H54 (cell line): ENCODE data around the gene SENP7.
"Not testable (repeated sequence)": the region's sequence is repeated elsewhere in the genome, so short reads cannot be mapped to it uniquely, and the experiment has no call there.

Source experiments
- DNase-seq: peaks from one replicate; pipeline ENCODE4 v3.0.0; 2011; ENCODE audit warnings: low spot score, mixed read lengths; ENCODE audit not compliant: insufficient read length
- FAIRE-seq: peaks from 3 replicates; lab custom pipeline; 2011; peaks lifted over from hg19 to GRCh38; lab: Jason Lieb, UNC
- POLR2A ChIP-seq: IDR thresholded peaks from 2 replicates; pipeline ENCODE4 v1.6.1; 2011; ENCODE audit warnings: low read depth, mild to moderate bottlenecking, low read length

SENP7 gene

DNA sequence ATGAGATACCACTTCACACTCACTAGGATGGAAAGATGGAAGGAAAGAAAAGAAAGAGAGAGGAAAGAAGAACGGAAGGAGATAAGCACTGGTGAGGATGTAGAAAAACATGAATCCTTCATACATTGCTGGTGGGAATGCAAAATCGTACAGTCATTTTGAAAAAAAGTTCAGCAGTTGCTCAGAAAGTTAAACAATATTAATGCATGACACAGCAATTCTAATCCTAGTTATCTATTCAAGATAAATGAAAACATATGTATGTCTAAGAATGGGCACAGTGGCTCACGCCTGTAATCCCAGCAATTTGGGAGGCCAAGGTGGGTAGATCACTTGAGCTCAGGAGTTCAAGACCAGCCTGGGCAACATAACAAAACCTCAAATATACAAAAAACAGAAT, 59.1 kb downstream of the SENP7 start:
- no peak for FAIRE-seq

DNA sequence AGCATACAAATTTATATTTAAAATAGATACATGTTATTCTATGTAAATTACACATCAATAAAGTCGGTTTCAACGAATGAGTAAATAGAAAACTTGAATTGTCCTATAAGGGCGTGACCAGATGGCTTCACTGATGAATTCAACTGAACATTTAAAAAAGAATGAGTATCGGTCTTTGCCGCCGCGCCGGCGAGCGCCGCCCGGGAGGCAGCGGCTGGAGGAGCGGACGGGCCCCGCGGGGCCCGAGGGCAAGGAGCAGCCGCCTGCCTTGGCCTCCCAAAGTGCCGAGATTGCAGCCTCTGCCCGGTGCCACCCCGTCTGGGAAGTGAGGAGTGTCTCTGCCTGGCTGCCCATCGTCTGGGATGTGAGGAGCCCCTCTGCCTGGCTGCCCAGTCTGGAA, 74.4 kb downstream of the SENP7 start:
- DNase-seq, FAIRE-seq: not testable (repeated sequence)

More for the DNA sequence above, 59.1 kb downstream of the SENP7 start:
- no peak for TF ChIP-seq POLR2A
- DNase-seq, result no peak

DNA sequence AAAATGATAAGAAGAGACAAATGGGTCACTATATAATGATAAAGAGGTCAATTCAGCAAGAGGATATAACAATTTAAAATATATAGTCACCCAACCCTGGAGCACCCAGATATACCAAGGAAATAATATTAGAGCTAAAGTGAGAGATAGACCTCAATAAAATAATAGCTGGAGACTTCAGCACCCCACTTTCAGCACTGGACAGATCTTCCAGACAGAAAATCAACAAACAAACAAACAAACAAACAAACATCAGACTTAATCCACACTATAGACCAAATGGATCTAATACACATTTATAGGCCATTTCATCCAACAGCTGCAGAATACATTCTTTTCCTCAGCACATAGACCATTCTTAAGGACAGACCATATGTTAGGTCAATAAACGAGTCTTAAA, 79.4 kb downstream of the SENP7 start:
- no peak for DNase-seq
- FAIRE-seq, result no peak
- no peak for TF ChIP-seq POLR2A

DNA sequence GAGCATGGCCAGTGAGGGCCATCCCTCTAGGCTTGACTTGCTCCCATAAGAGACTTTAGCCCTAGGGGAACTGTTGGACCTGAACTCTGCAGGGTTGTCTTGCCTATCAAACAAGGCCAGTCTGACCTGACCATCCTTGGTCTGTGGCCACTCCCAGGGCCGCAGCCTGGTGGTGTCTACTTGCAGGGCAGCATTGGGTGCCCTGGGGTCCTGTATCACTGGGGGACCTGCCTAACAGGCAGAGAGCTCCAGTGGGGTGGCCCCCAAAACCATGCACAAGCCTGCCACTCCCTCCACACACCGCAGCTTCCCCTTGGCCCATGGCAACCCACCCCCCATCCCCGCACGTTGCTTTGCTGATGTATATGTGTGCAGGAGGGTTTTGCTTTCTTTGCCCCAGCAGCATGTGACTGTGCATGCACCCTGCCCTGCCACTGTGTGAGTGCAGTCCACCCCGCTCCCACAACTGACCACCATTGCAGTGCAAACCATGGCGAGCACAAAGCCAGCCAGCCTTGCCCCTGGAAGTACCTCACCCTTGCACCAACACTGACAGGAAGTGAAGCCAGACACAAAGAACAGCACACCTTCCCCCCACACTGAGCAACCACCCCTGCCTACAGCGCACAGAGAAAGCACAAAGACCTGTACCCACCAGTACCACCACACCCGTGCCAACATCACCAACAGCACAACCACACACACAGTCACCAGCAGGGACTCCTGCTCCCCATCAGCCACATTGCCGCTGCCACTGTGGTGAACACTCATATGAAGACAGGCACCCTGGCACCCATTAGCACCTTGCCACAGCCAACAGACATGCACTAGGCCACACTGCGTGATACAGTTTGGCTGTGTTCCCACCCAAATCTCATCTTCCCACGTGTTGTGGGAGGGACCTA, 88.8 kb downstream of the SENP7 start:
- DNase-seq (no peak), FAIRE-seq (no peak)
- TF ChIP-seq POLR2A, result no peak

DNA sequence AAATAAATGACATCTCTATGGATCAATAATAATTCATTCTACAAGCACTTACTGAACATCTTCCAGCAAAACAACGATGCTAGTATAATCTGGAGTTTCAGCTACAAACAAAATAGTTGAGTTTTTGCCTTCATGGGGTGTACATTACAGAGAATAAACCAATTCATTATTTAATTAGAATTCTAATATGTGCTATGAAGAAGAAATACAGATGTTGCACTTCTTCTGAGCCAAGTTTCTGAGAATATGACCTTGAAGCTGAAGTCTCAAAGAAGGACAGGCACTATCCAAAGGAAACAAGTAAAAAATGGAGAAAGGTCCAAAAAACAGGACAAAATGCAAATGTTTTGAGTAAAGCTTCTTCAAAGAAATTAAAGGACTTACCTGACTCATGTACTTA, 94.2 kb downstream of the SENP7 start:
- DNase-seq (no peak), FAIRE-seq (no peak)
- no peak for TF ChIP-seq POLR2A

DNA sequence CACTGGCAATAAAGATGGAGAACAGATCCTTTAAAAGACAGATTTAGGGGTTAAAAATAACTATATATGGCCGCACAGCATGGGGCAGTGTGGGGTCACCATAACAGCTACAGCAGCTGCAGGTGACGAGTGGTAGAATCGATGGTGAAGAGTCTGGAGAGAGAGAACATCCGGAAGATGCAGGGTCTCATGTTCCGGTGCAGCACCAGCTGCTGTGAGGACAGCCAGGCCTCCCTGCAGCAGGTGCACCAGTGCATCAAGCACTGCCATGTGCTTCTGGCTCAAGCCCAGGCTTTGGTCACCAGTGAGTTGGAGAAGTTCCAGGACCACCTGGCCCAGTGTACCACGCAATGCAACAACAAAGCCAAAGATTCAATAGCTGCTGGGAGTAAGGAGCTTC, 98.9 kb downstream of the SENP7 start:
- FAIRE-seq (no peak), DNase-seq (no peak)
- TF ChIP-seq POLR2A, result no peak

DNA sequence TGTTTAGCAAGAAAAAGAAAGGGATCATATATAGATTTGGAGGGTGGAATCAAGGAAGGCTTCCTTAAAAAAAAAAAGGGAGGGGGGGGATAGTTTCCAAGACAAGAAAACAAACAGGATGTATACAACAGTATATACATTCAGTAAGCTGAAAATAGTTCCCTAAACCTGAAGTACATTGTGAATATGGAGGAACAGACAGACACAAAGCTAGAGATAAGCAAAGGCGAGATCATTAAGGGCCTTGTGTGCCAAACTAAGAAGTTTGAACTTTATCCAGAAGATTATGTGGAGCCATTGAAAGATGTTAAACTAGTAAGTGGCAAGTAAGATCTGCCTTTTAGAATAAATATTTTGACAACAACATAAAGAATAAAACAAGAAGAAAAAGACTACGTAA, 99.4 kb downstream of the SENP7 start:
- DNase-seq (no peak), FAIRE-seq (no peak)
- TF ChIP-seq POLR2A, result no peak

DNA sequence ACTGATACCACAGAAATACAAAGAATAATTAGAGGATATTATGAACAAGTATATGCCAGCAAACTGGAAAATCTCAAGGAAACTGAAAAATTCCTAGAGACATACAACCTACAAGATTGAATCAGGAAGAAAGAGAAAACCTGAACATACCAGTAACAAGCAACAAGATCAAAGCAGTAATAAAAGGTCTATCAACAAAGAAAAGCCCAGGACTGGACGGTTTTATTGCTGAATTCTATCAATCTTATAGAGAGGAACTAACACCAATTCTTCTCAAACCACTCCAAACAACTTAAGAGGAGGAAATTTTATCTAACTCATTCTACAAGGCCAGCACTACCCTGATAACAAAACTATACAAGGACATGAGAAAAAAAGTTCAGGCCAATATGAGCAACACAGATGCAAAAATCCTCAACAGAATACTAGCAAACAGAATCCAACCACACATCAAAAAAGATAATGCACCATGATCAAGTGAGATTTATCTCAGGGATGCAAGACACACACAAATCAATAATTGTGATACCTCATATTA, 121.5 kb downstream of the SENP7 start:
- DNase-seq (no peak), FAIRE-seq (no peak)
- TF ChIP-seq POLR2A, result no peak

DNA sequence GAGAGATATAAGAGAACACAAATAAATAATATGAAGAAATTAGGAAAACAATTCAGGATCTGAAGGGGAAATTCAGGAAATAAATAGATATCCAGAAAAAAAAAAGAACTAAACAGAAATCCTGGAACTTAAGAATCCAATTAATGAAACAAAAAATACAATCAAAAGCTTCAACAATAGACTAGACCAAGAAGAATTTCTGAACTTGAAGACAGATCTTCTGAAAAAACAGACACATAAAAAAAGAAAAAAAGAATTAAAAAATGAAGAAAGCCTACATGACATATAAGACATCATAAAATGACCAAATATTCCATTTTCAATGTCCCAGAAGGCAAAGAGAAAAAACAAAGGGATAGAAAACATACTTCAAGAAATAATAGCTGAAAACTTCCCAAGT, 124.3 kb downstream of the SENP7 start:
- no peak for FAIRE-seq
- no peak for TF ChIP-seq POLR2A
- no peak for DNase-seq

DNA sequence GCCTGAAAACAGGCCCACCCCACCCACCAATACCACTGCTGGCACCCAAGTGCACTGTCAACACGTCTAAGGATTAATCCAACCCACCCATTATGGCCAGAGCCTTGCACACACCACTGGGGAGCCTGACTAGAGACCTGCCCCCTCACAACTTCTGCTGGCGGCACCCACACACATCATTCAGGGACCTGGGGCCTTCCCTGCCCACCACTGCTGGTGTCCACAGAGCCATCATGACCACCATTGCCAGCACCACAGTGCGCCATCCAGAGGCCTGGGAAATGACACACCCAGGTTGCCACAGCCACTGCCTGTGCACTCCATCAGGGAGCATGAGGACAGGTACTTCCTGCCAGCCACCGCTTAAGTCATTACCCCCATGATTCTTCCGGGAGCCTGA, 125.7 kb downstream of the SENP7 start:
- FAIRE-seq (no peak), DNase-seq (no peak)
- TF ChIP-seq POLR2A, result no peak

DNA sequence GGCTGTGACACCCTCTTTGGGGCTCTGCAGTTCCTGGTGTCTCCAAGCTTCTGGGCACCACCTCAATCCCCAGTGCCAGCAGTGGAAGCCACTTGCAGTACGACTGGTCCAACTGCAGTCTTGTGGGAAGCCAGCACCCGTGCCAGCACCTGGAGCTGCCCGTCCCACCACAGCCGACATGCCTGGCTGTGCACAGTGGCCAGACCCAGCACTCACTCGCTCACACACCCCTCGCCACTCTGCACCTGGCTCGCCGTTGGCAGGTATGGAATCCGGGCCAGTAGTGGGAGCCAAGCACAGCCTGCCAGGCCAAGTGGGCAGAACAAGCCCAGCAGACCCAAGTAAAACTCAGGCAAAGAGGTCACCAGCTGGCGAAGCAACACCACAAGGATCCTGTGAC, 128.6 kb downstream of the SENP7 start:
- FAIRE-seq, result no peak
- no peak for TF ChIP-seq POLR2A
- no peak for DNase-seq

DNA sequence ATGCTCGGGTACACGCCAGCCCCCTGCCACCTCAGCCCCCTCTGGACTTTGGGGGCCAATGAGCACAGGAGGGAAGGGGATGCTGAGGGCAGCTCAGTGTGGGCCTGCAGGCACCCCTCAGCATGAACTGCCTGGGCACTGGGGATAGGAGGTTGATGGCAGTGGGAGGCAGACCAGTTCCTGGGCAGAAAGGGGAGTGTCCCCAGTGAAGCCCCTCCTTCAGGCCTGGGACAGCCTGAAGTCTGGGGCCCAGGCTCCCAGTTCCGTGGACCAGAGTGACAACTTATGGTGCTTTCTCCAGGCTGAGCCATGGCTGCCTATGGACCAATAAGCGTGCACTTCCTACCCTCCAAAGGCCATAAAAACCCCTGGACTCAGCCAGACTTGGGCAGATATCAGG, 129.4 kb downstream of the SENP7 start:
- FAIRE-seq, result no peak
- DNase-seq, result no peak
- no peak for TF ChIP-seq POLR2A

DNA sequence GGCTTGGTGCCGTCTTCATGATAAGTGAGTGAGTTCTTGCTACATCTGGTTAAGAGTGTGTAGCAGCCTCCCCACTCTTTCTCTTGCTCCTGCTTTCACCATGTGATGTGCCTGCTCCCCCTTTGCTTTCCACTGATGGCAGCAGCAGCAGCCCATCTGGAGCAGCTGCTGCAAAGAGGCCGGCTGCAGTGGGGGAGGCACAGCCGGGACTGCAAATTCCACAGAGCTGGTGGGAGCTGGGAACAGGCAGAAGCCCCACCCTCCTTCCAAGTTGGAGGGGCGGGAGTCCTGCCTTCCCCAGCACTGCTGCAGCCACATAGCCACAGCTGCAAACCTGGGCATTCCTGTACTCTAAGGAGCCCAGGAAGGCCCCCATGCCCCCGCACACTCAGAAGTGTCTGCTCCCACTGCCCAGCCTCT, 129.8 kb downstream of the SENP7 start:
- FAIRE-seq (no peak), DNase-seq (no peak)
- no peak for TF ChIP-seq POLR2A

DNA sequence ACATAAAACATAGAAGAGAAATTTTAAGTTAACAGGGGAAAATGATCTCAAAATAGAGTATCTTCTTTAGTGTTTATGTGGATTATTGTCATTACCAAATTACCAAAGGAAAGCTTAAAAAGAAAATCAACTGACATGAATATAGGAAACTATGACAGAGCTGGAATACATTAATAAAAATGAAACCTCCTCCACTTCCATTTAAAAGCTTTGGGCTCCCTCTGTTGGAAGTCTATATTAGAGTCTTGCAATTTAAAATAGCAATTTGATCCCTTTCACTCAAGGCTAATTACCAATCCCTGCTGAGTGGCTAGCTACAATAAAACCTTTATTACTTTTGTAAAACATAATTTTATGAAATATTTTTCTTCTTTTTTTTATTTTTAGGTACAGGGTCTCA, 131.2 kb downstream of the SENP7 start:
- no peak for TF ChIP-seq POLR2A
- FAIRE-seq (no peak), DNase-seq (no peak)
